ENCODE results near the gene SLC2A13.

Gene SLC2A13

GRCh38 chr12:39723831-39724230 lies 382.1 kb downstream of the SLC2A13 start:
- no peak for DNase-seq

- no peak for DNase-seq
Measured at GRCh38 chr12:39722504-39722903, 383.4 kb downstream of the SLC2A13 start.

GRCh38 chr12:39713552-39713951 lies 392.3 kb downstream of the SLC2A13 start:
- DNase-seq, result no peak

DNA sequence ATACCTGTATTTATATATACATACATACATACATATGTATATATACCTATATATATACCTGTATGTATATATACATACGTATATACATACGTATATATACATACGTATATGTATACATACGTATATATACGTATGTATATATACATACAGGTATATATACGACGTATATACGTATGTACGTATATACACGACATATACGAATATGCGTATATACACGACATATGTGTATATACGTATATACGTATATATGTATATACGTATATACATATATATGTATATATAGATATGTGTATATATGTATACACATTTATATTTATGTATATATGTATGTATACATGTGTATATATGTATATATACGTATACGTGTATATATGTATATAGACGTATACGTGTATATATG lies 393.5 kb downstream of the SLC2A13 start:
- DNase-seq, result no peak
